ENCODE results near the gene SENP3. TPM values are rescaled to one million over a fixed set of nuclear protein-coding genes. Genes with fewer than 3 reads are reported as not detected.

Gene SENP3
- total and polyA plus RNA-seq, 2 of the 13 experiments (the other 11 are each of a cell fraction or from before 2014, with no cell fraction given) = 55.8 to 75.4 TPM

DNA sequence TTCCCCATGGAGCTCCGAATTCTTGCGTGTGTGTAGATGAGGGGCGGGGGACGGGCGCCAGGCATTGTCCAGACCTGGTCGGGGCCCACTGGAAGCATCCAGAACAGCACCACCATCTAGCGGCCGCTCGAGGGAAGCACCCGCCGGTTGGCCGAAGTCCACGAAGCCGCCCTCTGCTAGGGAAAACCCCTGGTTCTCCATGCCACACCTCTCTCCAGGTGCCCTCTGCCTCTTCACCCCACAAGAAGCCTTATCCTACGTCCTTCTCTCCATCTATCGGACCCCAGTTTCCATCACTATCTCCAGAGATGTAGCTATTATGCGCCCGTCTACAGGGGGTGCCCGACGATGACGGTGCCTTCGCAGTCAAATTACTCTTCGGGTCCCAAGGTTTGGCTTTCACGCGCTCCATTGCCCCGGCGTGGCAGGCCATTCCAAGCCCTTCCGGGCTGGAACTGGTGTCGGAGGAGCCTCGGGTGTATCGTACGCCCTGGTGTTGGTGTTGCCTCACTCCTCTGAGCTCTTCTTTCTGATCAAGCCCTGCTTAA is 617 bp upstream of the SENP3 start (continued):
- TF ChIP-seq, protein P1, sequence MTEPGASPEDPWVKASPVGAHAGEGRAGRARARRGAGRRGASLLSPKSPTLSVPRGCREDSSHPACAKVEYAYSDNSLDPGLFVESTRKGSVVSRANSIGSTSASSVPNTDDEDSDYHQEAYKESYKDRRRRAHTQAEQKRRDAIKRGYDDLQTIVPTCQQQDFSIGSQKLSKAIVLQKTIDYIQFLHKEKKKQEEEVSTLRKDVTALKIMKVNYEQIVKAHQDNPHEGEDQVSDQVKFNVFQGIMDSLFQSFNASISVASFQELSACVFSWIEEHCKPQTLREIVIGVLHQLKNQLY (CRISPR knock-in tag; IDR thresholded peaks at IDR 0.05) = no peak
- no peak for TF ChIP-seq ZNF562 (CRISPR knock-in tag; IDR thresholded peaks at IDR 0.05; ENCODE audit: borderline replicate concordance)
- no peak for TF ChIP-seq TCF7 (IDR thresholded peaks at IDR 0.05; ENCODE audit: low read depth)
- TF ChIP-seq BORCS8-MEF2B (CRISPR knock-in tag; IDR thresholded peaks at IDR 0.05) = no peak
- TF ChIP-seq RELA (CRISPR knock-in tag; IDR thresholded peaks at IDR 0.05) = 0 out of 2 replicates have a peak, but pooled peaks have one; percentile 37
- no peak for TF ChIP-seq RCOR2 (CRISPR knock-in tag; IDR thresholded peaks at IDR 0.05)
- no peak for TF ChIP-seq MBNL3 (CRISPR knock-in tag; conservative IDR thresholded peaks at IDR 0.05)
- TF ChIP-seq, protein P2, sequence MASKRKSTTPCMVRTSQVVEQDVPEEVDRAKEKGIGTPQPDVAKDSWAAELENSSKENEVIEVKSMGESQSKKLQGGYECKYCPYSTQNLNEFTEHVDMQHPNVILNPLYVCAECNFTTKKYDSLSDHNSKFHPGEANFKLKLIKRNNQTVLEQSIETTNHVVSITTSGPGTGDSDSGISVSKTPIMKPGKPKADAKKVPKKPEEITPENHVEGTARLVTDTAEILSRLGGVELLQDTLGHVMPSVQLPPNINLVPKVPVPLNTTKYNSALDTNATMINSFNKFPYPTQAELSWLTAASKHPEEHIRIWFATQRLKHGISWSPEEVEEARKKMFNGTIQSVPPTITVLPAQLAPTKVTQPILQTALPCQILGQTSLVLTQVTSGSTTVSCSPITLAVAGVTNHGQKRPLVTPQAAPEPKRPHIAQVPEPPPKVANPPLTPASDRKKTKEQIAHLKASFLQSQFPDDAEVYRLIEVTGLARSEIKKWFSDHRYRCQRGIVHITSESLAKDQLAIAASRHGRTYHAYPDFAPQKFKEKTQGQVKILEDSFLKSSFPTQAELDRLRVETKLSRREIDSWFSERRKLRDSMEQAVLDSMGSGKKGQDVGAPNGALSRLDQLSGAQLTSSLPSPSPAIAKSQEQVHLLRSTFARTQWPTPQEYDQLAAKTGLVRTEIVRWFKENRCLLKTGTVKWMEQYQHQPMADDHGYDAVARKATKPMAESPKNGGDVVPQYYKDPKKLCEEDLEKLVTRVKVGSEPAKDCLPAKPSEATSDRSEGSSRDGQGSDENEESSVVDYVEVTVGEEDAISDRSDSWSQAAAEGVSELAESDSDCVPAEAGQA (IDR thresholded peaks at IDR 0.05; ENCODE audit: low read depth) = no peak
- TF ChIP-seq, protein P2 (CRISPR knock-in tag; IDR thresholded peaks at IDR 0.05; ENCODE audit: borderline replicate concordance) = no peak
- TF ChIP-seq BCL6 (CRISPR knock-in tag; IDR thresholded peaks at IDR 0.05) = no peak
- TF ChIP-seq ZNF652 (CRISPR knock-in tag; IDR thresholded peaks at IDR 0.05; ENCODE audit: borderline replicate concordance, low read depth) = no peak
- no peak for TF ChIP-seq ZNF839 (CRISPR knock-in tag; IDR thresholded peaks at IDR 0.05; ENCODE audit: borderline replicate concordance)
- TF ChIP-seq PHB2 (IDR thresholded peaks at IDR 0.05; ENCODE audit: partially characterized antibody) = no peak
- no peak for TF ChIP-seq PHF8 (CRISPR knock-in tag; IDR thresholded peaks at IDR 0.05)
- TF ChIP-seq, protein P3, sequence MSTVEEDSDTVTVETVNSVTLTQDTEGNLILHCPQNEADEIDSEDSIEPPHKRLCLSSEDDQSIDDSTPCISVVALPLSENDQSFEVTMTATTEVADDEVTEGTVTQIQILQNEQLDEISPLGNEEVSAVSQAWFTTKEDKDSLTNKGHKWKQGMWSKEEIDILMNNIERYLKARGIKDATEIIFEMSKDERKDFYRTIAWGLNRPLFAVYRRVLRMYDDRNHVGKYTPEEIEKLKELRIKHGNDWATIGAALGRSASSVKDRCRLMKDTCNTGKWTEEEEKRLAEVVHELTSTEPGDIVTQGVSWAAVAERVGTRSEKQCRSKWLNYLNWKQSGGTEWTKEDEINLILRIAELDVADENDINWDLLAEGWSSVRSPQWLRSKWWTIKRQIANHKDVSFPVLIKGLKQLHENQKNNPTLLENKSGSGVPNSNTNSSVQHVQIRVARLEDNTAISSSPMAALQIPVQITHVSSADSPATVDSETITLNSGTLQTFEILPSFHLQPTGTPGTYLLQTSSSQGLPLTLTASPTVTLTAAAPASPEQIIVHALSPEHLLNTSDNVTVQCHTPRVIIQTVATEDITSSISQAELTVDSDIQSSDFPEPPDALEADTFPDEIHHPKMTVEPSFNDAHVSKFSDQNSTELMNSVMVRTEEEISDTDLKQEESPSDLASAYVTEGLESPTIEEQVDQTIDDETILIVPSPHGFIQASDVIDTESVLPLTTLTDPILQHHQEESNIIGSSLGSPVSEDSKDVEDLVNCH (CRISPR knock-in tag; IDR thresholded peaks at IDR 0.05) = no peak
- no peak for TF ChIP-seq GABPB1 (CRISPR knock-in tag; IDR thresholded peaks at IDR 0.05)
